ENCODE data around the gene S100A12. TPM values are rescaled to one million over a fixed set of nuclear protein-coding genes. Genes with fewer than 3 reads are reported as not detected.

The S100A12 gene
- total RNA-seq, 2 experiments from 2014 or later: 4.0 to 5.5 TPM

GRCh38 chr1:153362187-153362775 lies 13.1 kb downstream of the S100A12 start:
- Mint-ChIP-seq H3K4me1 (ENCODE audit: low read depth) (peaks cover 12% of the 10 kb centered on the region), H3K4me3 (no peak overlapping the region), H3K36me3 (ENCODE audit: low read depth) (no peaks in the 10 kb centered on the region), H3K27ac (no peak overlapping the region), H3K27me3 (no peaks in the 10 kb centered on the region), H3K9me3 (no peaks in the 10 kb centered on the region)
- no peak for ATAC-seq (ENCODE audit: poor library complexity)
- intact Hi-C loops (cut with DNase I, micrococcal nuclease): no loop called here
- no peak for TF ChIP-seq CTCF (IDR thresholded peaks at IDR 0.05)
- ChIA-PET CTCF (no interaction called here), POLR2A (interaction anchor here (0.6 kb wide), 1 partner anchor 132 kb away, joined by 3 read pairs; no protein-coding TSS in a partner anchor)
- Histone ChIP-seq H3K9me3 (ENCODE audit: control insufficient read depth in 1 of 2, insufficient read depth in 1 of 2, low read length in 2 of 2) (no peaks in the 10 kb centered on the region), H3K4me1 (ENCODE audit: insufficient read depth, low read length) (peaks cover 15% of the 10 kb centered on the region), H3K4me3 (ENCODE audit: low read length) (no peak overlapping the region), H3K36me3 (ENCODE audit: insufficient read depth, low read length) (no peaks in the 10 kb centered on the region), H3K27ac (ENCODE audit: low read depth in 1 of 2, low read length in 2 of 2) (no peak overlapping the region), H3K27me3 (ENCODE audit: control insufficient read depth in 1 of 2, insufficient read depth in 2 of 2, low read length in 2 of 2) (no peaks in the 10 kb centered on the region)
- no peak for DNase-seq

GRCh38 chr1:153361480-153362109 lies 13.8 kb downstream of the S100A12 start:
- Mint-ChIP-seq H3K9me3 (no peaks in the 10 kb centered on the region), H3K27me3 (no peaks in the 10 kb centered on the region), H3K36me3 (ENCODE audit: low read depth) (no peaks in the 10 kb centered on the region), H3K4me3 (no peak overlapping the region), H3K4me1 (ENCODE audit: low read depth) (peaks cover 19% of the 10 kb centered on the region), H3K27ac (no peak overlapping the region)
- DNase-seq (no peak), ATAC-seq (ENCODE audit: poor library complexity) (no peak)
- peaks cover 19% of the 10 kb centered on the region for H3K4me1 ChIP-seq (ENCODE audit: insufficient read depth, low read length)
- intact Hi-C loops (cut with DNase I, micrococcal nuclease): no loop called here
- H3K27ac ChIP-seq (ENCODE audit: low read depth in 1 of 2, low read length in 2 of 2): no peak overlapping the region
- no peaks in the 10 kb centered on the region for H3K36me3 ChIP-seq (ENCODE audit: insufficient read depth, low read length)
- no peak overlapping the region for H3K4me3 ChIP-seq (ENCODE audit: low read length)
- H3K9me3 ChIP-seq (ENCODE audit: control insufficient read depth in 1 of 2, insufficient read depth in 1 of 2, low read length in 2 of 2): no peaks in the 10 kb centered on the region
- TF ChIP-seq CTCF (IDR thresholded peaks at IDR 0.05): no peak
- H3K27me3 ChIP-seq (ENCODE audit: control insufficient read depth in 1 of 2, insufficient read depth in 2 of 2, low read length in 2 of 2): no peaks in the 10 kb centered on the region
- ChIA-PET CTCF (no interaction called here), POLR2A (interaction anchor here (0.6 kb wide), 1 partner anchor 133 kb away, joined by 3 read pairs; no protein-coding TSS in a partner anchor)

GRCh38 chr1:153360592-153361479 lies 14.6 kb downstream of the S100A12 start:
- Mint-ChIP-seq H3K36me3 (ENCODE audit: low read depth) (no peaks in the 10 kb centered on the region), H3K4me3 (no peak overlapping the region), H3K9me3 (no peaks in the 10 kb centered on the region), H3K27ac (no peak overlapping the region), H3K4me1 (ENCODE audit: low read depth) (peaks cover 24% of the 10 kb centered on the region), H3K27me3 (no peaks in the 10 kb centered on the region)
- no peak overlapping the region for H3K4me3 ChIP-seq (ENCODE audit: low read length)
- H3K9me3 ChIP-seq (ENCODE audit: control insufficient read depth in 1 of 2, insufficient read depth in 1 of 2, low read length in 2 of 2): no peaks in the 10 kb centered on the region
- TF ChIP-seq CTCF (IDR thresholded peaks at IDR 0.05): no peak
- no peaks in the 10 kb centered on the region for H3K27me3 ChIP-seq (ENCODE audit: control insufficient read depth in 1 of 2, insufficient read depth in 2 of 2, low read length in 2 of 2)
- ChIA-PET POLR2A (no interaction called here), CTCF (no interaction called here)
- no peak overlapping the region for H3K27ac ChIP-seq (ENCODE audit: low read depth in 1 of 2, low read length in 2 of 2)
- H3K4me1 ChIP-seq (ENCODE audit: insufficient read depth, low read length): peaks cover 19% of the 10 kb centered on the region
- DNase-seq (no peak), ATAC-seq (ENCODE audit: poor library complexity) (no peak)
- H3K36me3 ChIP-seq (ENCODE audit: insufficient read depth, low read length): no peaks in the 10 kb centered on the region
- intact Hi-C loops (cut with DNase I, micrococcal nuclease): no loop called here

Data from CD4-positive, alpha-beta T cell (primary cell).